IMR-90 (cell line): Measurements from ENCODE around the gene MCTP2. TPM values are rescaled to one million over a fixed set of nuclear protein-coding genes. Genes with fewer than 3 reads are reported as not detected.

Source experiments
- ATAC-seq: fragments of 200-7000 bp; cut with Tn5 transposase; 2 replicates; pipeline ENCODE4 v1.9.1; 2020; ENCODE audit warnings: low read depth, mild to moderate bottlenecking, moderate library complexity
- BruUV-seq: library from RNA; stranded (reverse); fragments of 400-500 nt; replicated peaks from 2 replicates; lab custom pipeline; 2021; lab: Mats Ljungman, UMichigan
- CTCF ChIA-PET: fragments of 300-600 bp; formaldehyde crosslinking; extraction: SDS; loops from one replicate; lab custom pipeline; 2021; ENCODE audit warnings: antibody characterized with exemption; lab: Yijun Ruan, JAX
- POLR2A ChIA-PET: fragments of 300-600 bp; sonication (Branson Sonifier 250); formaldehyde crosslinking; loops from one replicate; lab custom pipeline; 2022; ENCODE audit warnings: antibody characterized with exemption; ENCODE audit not compliant: unreplicated experiment; lab: Charles Lee
- DNase-seq: peaks from one replicate; pipeline ENCODE4 v3.0.0; 2013
- H2AFZ ChIP-seq: replicated peaks from 2 replicates; pipeline ENCODE3; 2013; ENCODE audit warnings: low read length, mild to moderate bottlenecking; ENCODE audit not compliant: poor library complexity
- H2AK5ac ChIP-seq: 2 replicates; pipeline ENCODE4 v1.6.1; 2013; ENCODE audit warnings: low read depth, low read length, inconsistent platforms
- H2AK9ac ChIP-seq: replicated peaks from 2 replicates; pipeline ENCODE3; 2013; ENCODE audit warnings: mild to moderate bottlenecking, low read depth, low read length, moderate library complexity; ENCODE audit not compliant: poor library complexity
- H2BK120ac ChIP-seq: 2 replicates; pipeline ENCODE4 v1.6.1; 2013; ENCODE audit warnings: low read depth, low read length, inconsistent platforms
- H2BK15ac ChIP-seq: 3 replicates; pipeline ENCODE4 v1.6.1; 2013; ENCODE audit warnings: low read depth, low read length, inconsistent platforms
- H2BK20ac ChIP-seq: 2 replicates; pipeline ENCODE4 v1.6.1; 2013; ENCODE audit warnings: low read depth, mild to moderate bottlenecking, inconsistent platforms, low read length, moderate library complexity
- H2BK5ac ChIP-seq: 2 replicates; pipeline ENCODE4 v1.6.1; 2013; ENCODE audit warnings: mild to moderate bottlenecking, low read depth, low read length, inconsistent platforms; ENCODE audit not compliant: poor library complexity, severe bottlenecking
- H3K14ac ChIP-seq: replicated peaks from 2 replicates; pipeline ENCODE4 v1.6.1; 2013; ENCODE audit warnings: low read depth, low read length, inconsistent platforms
- H3K18ac ChIP-seq: 2 replicates; pipeline ENCODE4 v1.6.1; 2013; ENCODE audit warnings: low read depth, low read length, control low read depth
- H3K23ac ChIP-seq: 2 replicates; pipeline ENCODE4 v1.6.1; 2013; ENCODE audit warnings: low read depth, low read length, inconsistent platforms
- H3K27ac ChIP-seq: 2 replicates; pipeline ENCODE4 v1.5.1; 2013; ENCODE audit warnings: mild to moderate bottlenecking, control low read depth, low read length; ENCODE audit not compliant: insufficient read depth
- H3K27me3 ChIP-seq: 2 replicates; pipeline ENCODE4 v1.6.1; 2013; ENCODE audit warnings: low read length; ENCODE audit not compliant: control insufficient read depth, insufficient read depth
- H3K36me3 ChIP-seq: 2 replicates; pipeline ENCODE4 v1.6.1; 2013; ENCODE audit warnings: low read length, mixed read lengths; ENCODE audit not compliant: control insufficient read depth, insufficient read depth
- H3K4ac ChIP-seq: 2 replicates; pipeline ENCODE4 v1.6.1; 2013; ENCODE audit warnings: low read depth, low read length, inconsistent platforms
- H3K4me1 ChIP-seq: 2 replicates; pipeline ENCODE4 v1.6.1; 2013; ENCODE audit warnings: low read length, mixed read lengths; ENCODE audit not compliant: control insufficient read depth, insufficient read depth
- H3K4me2 ChIP-seq: 2 replicates; pipeline ENCODE4 v1.6.1; 2013; ENCODE audit warnings: low read depth, mild to moderate bottlenecking, control low read depth, low read length, moderate library complexity
- H3K4me3 ChIP-seq: 2 replicates; pipeline ENCODE4 v1.5.1; 2013; ENCODE audit warnings: low read depth, mild to moderate bottlenecking, control low read depth, low read length, moderate library complexity; ENCODE audit not compliant: insufficient read depth
- H3K56ac ChIP-seq: 2 replicates; pipeline ENCODE4 v1.6.1; 2013; ENCODE audit warnings: low read length, inconsistent platforms; ENCODE audit not compliant: insufficient read depth; ENCODE audit errors: extremely low read depth
- H3K79me1 ChIP-seq, 2 experiments: 2 replicates each; pipeline ENCODE4 v1.6.1; 2013; ENCODE audit warnings: low read length in 2 of 2, inconsistent platforms in 1 of 2, low read depth in 1 of 2
- H3K9ac ChIP-seq: 2 replicates; pipeline ENCODE4 v1.6.1; 2013; ENCODE audit warnings: low read depth, low read length, control low read depth
- H3K9me1 ChIP-seq: 2 replicates; pipeline ENCODE4 v1.6.1; 2013; ENCODE audit warnings: low read length, inconsistent platforms; ENCODE audit not compliant: insufficient read depth
- H3K9me3 ChIP-seq: 2 replicates; pipeline ENCODE4 v1.6.1; 2013; ENCODE audit warnings: low read length; ENCODE audit not compliant: control insufficient read depth, insufficient read depth
- H4K20me1 ChIP-seq: 2 replicates; pipeline ENCODE4 v1.6.1; 2013; ENCODE audit warnings: low read length, inconsistent platforms; ENCODE audit not compliant: insufficient read depth
- H4K5ac ChIP-seq: 2 replicates; pipeline ENCODE4 v1.6.1; 2013; ENCODE audit warnings: mild to moderate bottlenecking, low read depth, low read length, control low read depth
- H4K8ac ChIP-seq, 2 experiments: 2 replicates each; pipeline ENCODE4 v1.6.1; 2013; ENCODE audit warnings: low read depth in 2 of 2, low read length in 2 of 2, control low read depth in 1 of 2, inconsistent platforms in 1 of 2
- H4K91ac ChIP-seq: 2 replicates; pipeline ENCODE4 v1.6.1; 2013; ENCODE audit warnings: low read depth, low read length, inconsistent platforms; ENCODE audit not compliant: insufficient read depth
- CEBPB ChIP-seq: IDR thresholded peaks from 2 replicates; pipeline ENCODE4 v1.6.1; 2012; ENCODE audit warnings: low read depth, low read length, improper control_type of control experiment
- CHD1 ChIP-seq: IDR thresholded peaks from 2 replicates; pipeline ENCODE4 v1.6.1; 2012; ENCODE audit warnings: low read depth, low read length, improper control_type of control experiment
- MAZ ChIP-seq: IDR thresholded peaks from 2 replicates; pipeline ENCODE4 v1.6.1; 2012; ENCODE audit warnings: low read depth, mild to moderate bottlenecking, low read length, improper control_type of control experiment, moderate library complexity, borderline replicate concordance
- NFE2L2 ChIP-seq: fragments of 150-350 bp; IDR thresholded peaks from 2 replicates; pipeline ENCODE4 v1.6.1; 2016; ENCODE audit warnings: low read depth, mild to moderate bottlenecking, low read length
- POLR2A ChIP-seq: IDR thresholded peaks from 2 replicates; pipeline ENCODE4 v1.6.1; 2012; ENCODE audit warnings: mild to moderate bottlenecking, low read depth, low read length
- WGBS, 2 experiments: methylation state at CpG; one replicate each; pipeline versions ENCODE4 v1.1.5 to v1.1.7; 2013; ENCODE audit warnings: missing lambda C conversion rate in 2 of 2; ENCODE audit not compliant: insufficient read length in 1 of 2; ENCODE audit errors: extremely low coverage in 2 of 2; 5-methylcytosine and 5-hydroxymethylcytosine counted together
- dilution Hi-C: fragments of 300-500 bp; cut with HindIII; formaldehyde crosslinking; loops from one replicate; pipeline ENCODE4 v1.14.3; 2018; ENCODE audit warnings: low sequenced_read_pairs; ENCODE audit not compliant: unreplicated experiment
- in situ Hi-C: fragments of 300-500 bp; cut with MboI; formaldehyde crosslinking; loops from 3 replicates; pipeline ENCODE4 v1.14.3; 2019; ENCODE audit warnings: low sequenced_read_pairs, inconsistent platforms, mixed read lengths
- intact Hi-C: fragments of 100-400 bp; cut with micrococcal nuclease; formaldehyde crosslinking; loops from 2 replicates; pipeline ENCODE4 v1.10.0; 2022
- polyA plus RNA-seq, 3 experiments: library from polyadenylated mRNA; depleted of rRNA; stranded (reverse); fragments of >200 nt; gene quantifications; 2 replicates each; pipeline ENCODE4 v1.2.3, GENCODE V29; 2012; ENCODE audit warnings: low replicate concordance in 1 of 3
- total RNA-seq: library from RNA; depleted of rRNA; stranded (reverse); fragments of >200 nt; gene quantifications from 2 replicates; pipeline ENCODE4 v1.2.3, GENCODE V29; 2012
- TF ChIP-seq, protein P1 (sequence below): conservative IDR thresholded peaks from 2 replicates; pipeline ENCODE4 v1.5.1; 2012; ENCODE audit warnings: mild to moderate bottlenecking, low read depth, low read length, improper control_type of control experiment

The MCTP2 gene
- total and polyA plus RNA-seq, 2 of the 4 experiments (the other 2 are of a cell fraction) = 5.1 to 9.9 TPM

DNA sequence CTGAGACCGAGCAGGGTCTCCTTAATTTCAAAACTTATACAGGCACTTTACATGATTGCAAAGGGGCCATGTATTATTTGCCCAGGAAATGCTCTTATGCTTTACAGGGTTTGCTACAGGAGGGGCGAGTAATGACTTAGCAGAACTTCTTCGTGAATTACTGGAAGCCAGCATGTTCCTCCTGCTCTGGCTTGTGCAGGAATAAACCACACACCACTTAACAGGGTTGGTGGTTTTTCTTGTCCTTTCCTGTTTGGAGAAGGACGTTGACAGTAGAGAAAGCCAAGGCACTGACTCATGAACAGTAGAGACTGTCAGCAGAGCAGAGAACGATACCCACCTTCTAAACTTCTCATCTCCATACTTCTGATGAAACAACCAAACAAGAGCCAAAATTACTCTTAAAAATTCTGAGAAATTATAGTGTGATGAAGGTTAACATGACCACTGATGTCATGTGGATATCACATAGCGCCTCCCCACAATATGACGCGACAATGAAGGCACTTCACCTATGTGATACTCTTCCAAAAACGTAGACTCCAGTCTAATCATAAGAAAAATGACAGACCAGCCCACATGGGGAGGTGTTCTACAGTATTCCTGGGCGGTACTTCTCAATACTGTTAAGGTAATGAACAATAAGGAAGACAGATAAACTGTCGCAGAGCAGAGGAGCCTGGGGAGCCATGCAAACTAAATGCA lies 24.7 kb upstream of the MCTP2 start:
- ChIA-PET POLR2A (no interaction called here), CTCF (no interaction called here)
- Histone ChIP-seq H2BK20ac (peak overlapping the region; percentile 88), H4K20me1 (no peaks in the 10 kb centered on the region), H2AFZ (no peak overlapping the region), H2BK5ac (peak overlapping the region; percentile 93), H3K4me3 (no peak overlapping the region), H4K5ac (peak overlapping the region; percentile 79; the same call in 1 of the 2 replicates), H3K4ac (peak overlapping the region; percentile 64; the same call in 1 of the 2 replicates), H3K27me3 (no peaks in the 10 kb centered on the region), H3K9me1 (no peaks in the 10 kb centered on the region), H3K27ac (peak overlapping the region; percentile 48; the same call in 1 of the 2 replicates), H3K23ac (peak overlapping the region; percentile 50), H3K9ac (no peak overlapping the region; the same call in 1 of the 2 replicates), H3K79me1 (no peaks in the 10 kb centered on the region), H3K18ac (peak overlapping the region; percentile 88; the same call in 1 of the 2 replicates), H2AK5ac (peak overlapping the region; percentile 29; the same call in 1 of the 2 replicates), H3K9me3 (no peaks in the 10 kb centered on the region), H4K8ac (peak overlapping the region; percentile 21 to 62; a peak in 3 of 4 replicates), H3K14ac (peak overlapping the region; percentile 67), H3K56ac (peak overlapping the region; percentile 20; the same call in 1 of the 2 replicates), H4K91ac (peak overlapping the region; percentile 61), H2AK9ac (no peak overlapping the region), H3K4me2 (peak overlapping the region; percentile 31; the same call in 1 of the 2 replicates), H2BK120ac (peak overlapping the region; percentile 89), H3K36me3 (no peaks in the 10 kb centered on the region), H2BK15ac (peak overlapping the region; percentile 59; the same call in 2 of the 3 replicates), H3K4me1 (peaks cover 4% of the 10 kb centered on the region; the same call in 1 of the 2 replicates)
- WGBS, 2 experiments = no CpG with 5 or more reads among the region's 11 CpGs
- TF ChIP-seq CEBPB = no peak
- no peak for TF ChIP-seq POLR2A
- TF ChIP-seq, protein P1, sequence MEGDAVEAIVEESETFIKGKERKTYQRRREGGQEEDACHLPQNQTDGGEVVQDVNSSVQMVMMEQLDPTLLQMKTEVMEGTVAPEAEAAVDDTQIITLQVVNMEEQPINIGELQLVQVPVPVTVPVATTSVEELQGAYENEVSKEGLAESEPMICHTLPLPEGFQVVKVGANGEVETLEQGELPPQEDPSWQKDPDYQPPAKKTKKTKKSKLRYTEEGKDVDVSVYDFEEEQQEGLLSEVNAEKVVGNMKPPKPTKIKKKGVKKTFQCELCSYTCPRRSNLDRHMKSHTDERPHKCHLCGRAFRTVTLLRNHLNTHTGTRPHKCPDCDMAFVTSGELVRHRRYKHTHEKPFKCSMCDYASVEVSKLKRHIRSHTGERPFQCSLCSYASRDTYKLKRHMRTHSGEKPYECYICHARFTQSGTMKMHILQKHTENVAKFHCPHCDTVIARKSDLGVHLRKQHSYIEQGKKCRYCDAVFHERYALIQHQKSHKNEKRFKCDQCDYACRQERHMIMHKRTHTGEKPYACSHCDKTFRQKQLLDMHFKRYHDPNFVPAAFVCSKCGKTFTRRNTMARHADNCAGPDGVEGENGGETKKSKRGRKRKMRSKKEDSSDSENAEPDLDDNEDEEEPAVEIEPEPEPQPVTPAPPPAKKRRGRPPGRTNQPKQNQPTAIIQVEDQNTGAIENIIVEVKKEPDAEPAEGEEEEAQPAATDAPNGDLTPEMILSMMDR = no peak
- TF ChIP-seq MAZ = no peak
- no peak for TF ChIP-seq CHD1
- peak; percentile 49; the same call in 1 of the 2 replicates for TF ChIP-seq NFE2L2
- intact Hi-C loops = no loop called here
- dilution Hi-C loops = no loop called here
- peak; percentile 87 for ATAC-seq
- in situ Hi-C loops = no loop called here
- no TSS peak for BruUV-seq
- peak; percentile 89 for DNase-seq
